Loucy (cell line): Measurements from ENCODE around the gene TSPAN19.

Experiments used
- H2AFZ ChIP-seq: fragments of 200-600 bp; sonication (generic); 2 replicates; pipeline ENCODE4 v1.6.0; 2016; ENCODE audit warnings: antibody characterized with exemption, mild to moderate bottlenecking, low read length, moderate library complexity
- H3F3A ChIP-seq: fragments of 200-600 bp; 2 replicates; pipeline ENCODE4 v1.6.0; 2016; ENCODE audit warnings: antibody characterized with exemption, low read depth, mild to moderate bottlenecking
- H3K27me3 ChIP-seq: fragments of 200-600 bp; sonication (generic); 2 replicates; pipeline ENCODE4 v1.6.1; 2014; ENCODE audit warnings: low read length, mild to moderate bottlenecking; ENCODE audit not compliant: insufficient read depth, poor library complexity, severe bottlenecking
- H3K36me3 ChIP-seq: fragments of 200-600 bp; sonication (generic); 2 replicates; pipeline ENCODE4 v1.6.1; 2016; ENCODE audit warnings: low read length; ENCODE audit not compliant: insufficient read depth
- H3K4me1 ChIP-seq: fragments of 200-600 bp; sonication (generic); 2 replicates; pipeline ENCODE4 v1.5.1; 2014; ENCODE audit warnings: low read length, mild to moderate bottlenecking; ENCODE audit not compliant: insufficient read depth, poor library complexity, severe bottlenecking
- H3K4me2 ChIP-seq: fragments of 200-600 bp; sonication (generic); 2 replicates; pipeline ENCODE4 v1.6.0; 2014; ENCODE audit warnings: antibody characterized with exemption, low read length, low read depth, mild to moderate bottlenecking; ENCODE audit not compliant: poor library complexity, severe bottlenecking
- H3K4me3 ChIP-seq: fragments of 200-600 bp; sonication (generic); 2 replicates; pipeline ENCODE4 v1.5.1; 2014; ENCODE audit warnings: low read length, mild to moderate bottlenecking, mixed read lengths; ENCODE audit not compliant: poor library complexity, severe bottlenecking
- H3K79me2 ChIP-seq: fragments of 200-600 bp; sonication (generic); 2 replicates; pipeline ENCODE4 v1.6.1; 2014; ENCODE audit warnings: low read length; ENCODE audit not compliant: insufficient read depth
- H3K9ac ChIP-seq: fragments of 200-600 bp; sonication (generic); 2 replicates; pipeline ENCODE4 v1.6.0; 2014; ENCODE audit warnings: mild to moderate bottlenecking, low read depth, low read length, moderate library complexity; ENCODE audit not compliant: poor library complexity, severe bottlenecking
- H3K9me2 ChIP-seq: fragments of 200-600 bp; sonication (generic); replicated peaks from 2 replicates; pipeline ENCODE4 v1.6.1; 2016; ENCODE audit warnings: low read depth, low read length, mixed read lengths
- H3K9me3 ChIP-seq: fragments of 200-600 bp; sonication (generic); 2 replicates; pipeline ENCODE4 v1.6.1; 2014; ENCODE audit warnings: mild to moderate bottlenecking, antibody characterized with exemption, low read length, low read depth; ENCODE audit not compliant: insufficient read depth
- H4K20me1 ChIP-seq: fragments of 200-600 bp; sonication (generic); 2 replicates; pipeline ENCODE4 v1.6.0; 2014; ENCODE audit warnings: antibody characterized with exemption, low read length, mild to moderate bottlenecking; ENCODE audit not compliant: insufficient read depth, poor library complexity, severe bottlenecking
- CTCF ChIP-seq: fragments of 200-600 bp; sonication (generic); conservative IDR thresholded peaks from 2 replicates; pipeline ENCODE4 v1.5.1; 2014; ENCODE audit warnings: mild to moderate bottlenecking, antibody characterized with exemption, low read length
- EZH2phosphoT487 ChIP-seq: fragments of 200-600 bp; IDR thresholded peaks from 2 replicates; pipeline ENCODE4 v1.6.1; 2018; ENCODE audit warnings: antibody characterized with exemption, mild to moderate bottlenecking, moderate library complexity, borderline replicate concordance

The TSPAN19 gene

DNA sequence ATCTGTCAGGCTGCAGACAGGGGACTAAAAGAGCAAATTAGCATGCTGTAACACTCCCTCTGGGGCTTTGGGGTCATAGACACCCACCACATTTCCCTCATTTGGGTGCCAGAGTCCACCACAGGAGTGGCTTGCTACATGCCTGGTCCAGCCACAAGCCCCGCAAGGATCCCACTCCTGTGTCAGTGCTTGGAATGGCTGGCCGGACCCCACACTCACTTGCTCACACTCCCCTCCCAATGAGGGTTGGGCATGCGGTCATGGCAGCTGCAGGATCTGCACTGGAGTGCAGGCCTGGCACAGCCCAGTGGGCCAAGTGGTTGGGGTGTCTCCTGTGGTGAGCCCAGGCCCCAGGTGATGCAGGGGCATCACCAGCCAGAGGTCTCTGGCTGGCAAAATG lies 59.9 kb downstream of the TSPAN19 start:
- Histone ChIP-seq H3K9ac (no peak overlapping the region), H3K9me2 (no peaks in the 10 kb centered on the region), H3K4me3 (no peak overlapping the region), H3K4me2 (no peak overlapping the region), H3K9me3 (no peaks in the 10 kb centered on the region), H4K20me1 (no peaks in the 10 kb centered on the region), H3K36me3 (no peaks in the 10 kb centered on the region), H2AFZ (no peak overlapping the region), H3K79me2 (no peaks in the 10 kb centered on the region), H3K4me1 (no peaks in the 10 kb centered on the region), H3K27me3 (no peaks in the 10 kb centered on the region), H3F3A (no peaks in the 10 kb centered on the region)
- TF ChIP-seq CTCF = no peak
- no peak for TF ChIP-seq EZH2phosphoT487

DNA sequence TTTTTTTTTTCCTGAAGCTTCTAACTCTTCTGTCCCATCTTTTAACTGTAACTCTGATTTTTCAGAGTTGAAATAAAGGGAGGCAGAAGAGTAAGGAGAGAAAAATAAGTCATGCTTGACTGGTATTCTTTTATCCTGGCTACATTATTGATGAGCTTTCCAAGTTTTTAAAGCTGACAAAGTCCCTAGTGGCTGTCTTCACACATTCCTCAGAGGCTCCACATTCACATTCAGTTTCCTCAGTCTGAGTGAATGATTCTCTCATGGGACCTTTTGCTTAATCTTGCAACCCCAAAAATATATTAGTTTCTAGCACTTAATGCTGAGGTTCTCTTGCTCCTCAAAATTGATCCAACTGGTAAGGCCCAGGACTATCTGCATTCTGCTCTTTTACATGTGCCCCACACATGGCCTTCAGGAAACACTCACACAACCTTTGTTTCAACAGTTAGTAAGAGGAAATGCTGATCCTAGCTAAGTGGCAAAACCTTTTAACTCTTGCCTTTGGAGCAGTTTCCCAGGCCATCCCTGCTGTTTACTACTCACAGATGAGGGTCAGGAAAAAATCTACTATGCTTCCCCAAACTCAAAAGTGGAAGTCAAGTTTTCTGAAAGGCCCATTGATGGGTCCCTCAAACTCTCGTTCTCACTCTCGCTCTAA lies 61.8 kb downstream of the TSPAN19 start:
- Histone ChIP-seq H3K4me2 (no peak overlapping the region), H3K9ac (no peak overlapping the region), H4K20me1 (no peaks in the 10 kb centered on the region), H2AFZ (no peak overlapping the region), H3K79me2 (no peaks in the 10 kb centered on the region), H3K4me3 (no peak overlapping the region), H3K27me3 (no peaks in the 10 kb centered on the region), H3K36me3 (no peaks in the 10 kb centered on the region), H3K4me1 (no peaks in the 10 kb centered on the region), H3F3A (no peaks in the 10 kb centered on the region), H3K9me2 (no peaks in the 10 kb centered on the region), H3K9me3 (no peaks in the 10 kb centered on the region)
- TF ChIP-seq CTCF (no peak), EZH2phosphoT487 (no peak)

- no peak overlapping the region for H2AFZ ChIP-seq
- H3F3A ChIP-seq = no peaks in the 10 kb centered on the region
- H4K20me1 ChIP-seq = no peaks in the 10 kb centered on the region
- H3K36me3 ChIP-seq = no peaks in the 10 kb centered on the region
- H3K4me1 ChIP-seq = no peaks in the 10 kb centered on the region
- TF ChIP-seq CTCF = no peak
- TF ChIP-seq EZH2phosphoT487 = no peak
- no peak overlapping the region for H3K9ac ChIP-seq
- no peaks in the 10 kb centered on the region for H3K79me2 ChIP-seq
- H3K4me3 ChIP-seq = no peak overlapping the region
- no peak overlapping the region for H3K4me2 ChIP-seq
- no peaks in the 10 kb centered on the region for H3K9me3 ChIP-seq
- H3K27me3 ChIP-seq = no peaks in the 10 kb centered on the region
- no peaks in the 10 kb centered on the region for H3K9me2 ChIP-seq
Measured at GRCh38 chr12:84973026-84973425, 63.1 kb downstream of the TSPAN19 start.
